ENCODE measurements around the gene ROR2.
"Not testable (repeated sequence)": the region's sequence is repeated elsewhere in the genome, so short reads cannot be mapped to it uniquely, and the experiment has no call there.

ROR2 gene

DNA sequence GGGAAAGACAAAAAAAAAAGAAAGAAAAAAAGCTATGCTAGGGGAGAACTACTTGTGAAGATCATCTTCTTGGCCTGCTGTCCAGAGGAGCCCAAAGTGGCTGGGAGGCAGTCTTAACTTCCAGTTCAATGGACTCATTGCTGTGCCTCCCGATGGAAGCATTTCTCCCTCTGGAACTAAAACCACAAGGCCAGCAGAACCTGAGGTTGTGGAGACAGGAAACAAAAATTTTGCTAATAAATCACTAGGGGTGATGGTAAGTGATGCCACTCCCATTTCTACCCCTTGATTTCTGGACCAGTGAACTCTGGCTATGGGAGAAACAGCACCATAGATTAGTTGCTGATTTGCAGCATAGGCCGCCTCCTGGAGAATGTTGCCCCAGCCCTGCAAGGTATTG, 402.9 kb downstream of the ROR2 start:
- DNase-seq = no peak

- DNase-seq = no peak
Observed at GRCh38 chr9:91546574-91546973, 403.5 kb downstream of the ROR2 start.

DNA sequence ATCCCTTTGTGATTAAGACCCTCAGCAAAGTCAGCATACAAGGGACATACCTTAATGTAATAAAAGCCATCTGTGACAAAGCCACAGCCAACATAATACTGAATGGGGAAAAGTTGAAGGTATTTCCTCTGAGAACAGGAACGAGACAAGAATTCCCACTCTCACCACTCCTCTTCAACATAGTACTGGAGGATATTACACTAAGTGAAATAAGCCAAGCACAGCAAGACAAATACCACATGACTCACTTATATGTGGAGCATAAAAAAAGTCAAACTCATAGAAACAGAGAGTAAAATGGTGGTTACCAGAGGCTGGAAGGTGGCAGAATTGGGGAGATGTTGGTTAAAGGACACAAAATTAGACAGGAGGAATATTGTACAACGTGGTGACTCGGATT, 408.3 kb downstream of the ROR2 start:
- no peak for DNase-seq

GRCh38 chr9:91540506-91540905, 409.5 kb downstream of the ROR2 start:
- DNase-seq = not testable (repeated sequence)

DNA sequence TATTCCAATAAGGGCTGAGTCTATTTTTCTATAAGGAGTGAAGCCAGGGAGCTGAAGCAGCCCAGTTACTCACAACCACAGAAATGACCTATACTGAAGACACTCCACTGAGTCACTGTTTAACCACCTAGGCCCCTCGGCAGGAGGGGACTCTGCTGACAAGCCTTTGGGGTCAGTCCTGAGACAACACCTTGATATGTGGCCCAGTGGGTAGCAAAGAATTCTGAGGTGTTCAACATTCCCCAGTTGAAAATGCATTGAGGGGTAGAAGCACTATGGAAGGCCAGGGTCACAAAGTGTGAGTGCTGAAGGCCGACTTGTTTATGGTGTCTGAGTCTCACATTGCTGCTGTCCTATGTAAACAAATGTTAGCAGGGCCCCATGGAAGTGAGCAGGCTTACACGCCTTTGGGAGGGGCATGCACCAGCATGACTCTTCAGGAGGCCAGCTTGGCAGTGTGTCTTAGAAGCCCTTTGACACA, 413.8 kb downstream of the ROR2 start:
- DNase-seq = no peak

GRCh38 chr9:91534374-91534773, 415.7 kb downstream of the ROR2 start:
- DNase-seq = no peak

DNA sequence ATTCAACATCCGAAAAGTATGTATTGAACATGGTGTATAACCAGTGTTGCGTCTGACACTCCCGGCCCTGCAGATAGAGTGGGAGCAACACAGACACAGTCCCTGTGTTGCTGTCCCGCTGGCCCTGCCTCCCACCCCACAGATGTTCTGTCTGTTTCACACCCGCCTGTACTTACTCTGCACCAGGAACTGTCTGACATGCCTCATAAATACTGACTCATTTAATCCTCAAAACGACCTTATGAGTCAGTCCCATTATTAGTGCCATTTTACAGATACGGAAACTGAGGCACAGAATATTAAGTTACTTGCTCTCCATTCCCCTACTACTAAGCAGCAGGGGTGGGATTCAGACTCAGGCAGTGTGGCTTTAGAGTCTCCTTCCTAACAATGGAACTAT, 416.6 kb downstream of the ROR2 start:
- no peak for DNase-seq

GRCh38 chr9:91532325-91532724, 417.7 kb downstream of the ROR2 start:
- DNase-seq = no peak

- no peak for DNase-seq
Observed at GRCh38 chr9:91530829-91531228, 419.2 kb downstream of the ROR2 start.

- no peak for DNase-seq
Observed at GRCh38 chr9:91522481-91522880, 427.5 kb downstream of the ROR2 start.

DNA sequence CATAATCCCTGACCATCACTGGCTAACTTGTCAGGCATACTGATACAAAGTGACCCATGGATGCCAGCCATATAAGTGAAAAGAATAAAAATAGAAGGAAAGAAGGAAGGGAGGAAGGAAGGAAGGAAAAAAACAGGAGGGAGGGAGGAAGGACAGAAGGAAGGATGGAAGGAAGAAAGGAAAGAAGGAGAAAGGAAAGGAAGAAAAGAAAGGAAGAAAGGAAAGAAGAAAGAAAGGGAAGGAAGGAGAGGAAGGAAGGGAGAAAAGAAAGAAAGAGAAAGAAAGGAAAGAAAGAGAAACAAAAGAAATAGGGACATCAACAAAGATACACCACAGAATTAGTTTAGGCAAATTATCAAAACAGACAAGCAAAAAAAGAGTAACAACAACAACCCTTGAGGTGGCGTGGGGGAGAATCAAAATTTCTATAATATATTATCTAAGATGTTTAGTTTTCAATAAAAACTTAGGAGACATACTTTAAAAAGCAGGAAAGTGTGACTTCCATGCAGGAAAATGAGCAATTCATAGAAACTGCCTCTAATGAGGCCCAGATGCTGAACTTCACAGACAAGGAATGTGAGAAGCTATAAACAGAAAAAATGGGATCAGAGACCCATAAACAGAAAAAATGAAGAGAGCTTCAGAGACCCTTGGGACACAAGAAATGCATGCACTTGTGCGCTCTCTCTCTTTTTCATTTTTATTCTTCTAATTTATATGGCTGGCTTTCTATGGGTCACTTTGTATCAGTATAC, 430.3 kb downstream of the ROR2 start:
- DNase-seq = no peak

GRCh38 chr9:91518462-91518861, 431.6 kb downstream of the ROR2 start:
- DNase-seq = no peak

GRCh38 chr9:91517801-91518200, 432.2 kb downstream of the ROR2 start:
- DNase-seq = no peak

DNA sequence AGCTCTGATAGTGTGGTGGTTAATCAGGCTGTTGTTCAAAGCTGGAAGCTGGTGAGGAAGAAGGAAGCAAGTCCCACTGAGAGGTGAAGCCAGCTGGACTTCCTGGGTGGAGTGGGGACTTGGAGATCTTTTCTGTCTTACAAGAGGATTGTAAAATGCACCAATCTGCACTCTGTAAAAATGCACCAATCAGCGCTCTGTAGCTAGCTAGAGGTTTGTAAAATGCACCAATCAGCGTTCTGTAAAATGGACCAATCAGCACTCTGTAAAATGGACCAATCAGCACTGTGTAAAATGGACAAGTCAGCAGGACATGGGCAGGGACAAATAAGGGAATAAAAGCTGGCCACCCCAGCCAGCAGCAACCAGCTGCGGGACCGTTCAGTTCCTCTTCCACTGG, 432.7 kb downstream of the ROR2 start:
- DNase-seq = not testable (repeated sequence)

- DNase-seq = no peak
Observed at GRCh38 chr9:91516777-91517176, 433.3 kb downstream of the ROR2 start.

GRCh38 chr9:91516081-91516480, 433.9 kb downstream of the ROR2 start:
- no peak for DNase-seq

DNA sequence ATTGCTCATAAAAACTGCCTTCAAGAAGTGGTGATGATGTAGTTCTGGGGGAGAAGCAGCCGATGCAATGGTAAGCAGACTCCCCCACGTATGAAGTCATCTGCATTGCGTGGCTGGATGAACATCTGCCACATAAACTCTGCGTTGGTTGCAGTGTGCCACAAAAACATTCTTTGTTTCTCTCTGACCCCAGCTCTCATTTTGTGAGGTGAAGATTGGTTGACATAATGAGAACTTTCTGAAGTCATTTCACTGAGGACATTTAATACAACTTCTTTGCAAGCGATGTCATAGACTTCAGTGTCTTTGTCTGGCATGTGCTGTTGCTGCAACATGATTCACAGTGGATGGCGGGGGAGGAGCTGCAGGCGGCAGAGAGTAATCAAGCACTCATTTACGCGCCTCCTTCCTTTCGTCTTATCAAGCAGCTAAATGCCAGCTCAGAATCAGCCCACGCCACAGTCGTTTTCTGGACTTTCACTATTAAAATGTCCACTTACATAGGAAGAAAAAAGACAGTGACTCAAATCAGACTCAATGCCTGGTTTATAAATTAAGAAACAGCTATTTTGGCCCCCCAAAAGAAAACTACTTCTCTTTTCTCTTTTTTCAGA, 434.8 kb downstream of the ROR2 start:
- no peak for DNase-seq
